Stimulated activated CD4-positive, alpha-beta T cell treated with anti-CD3 and anti-CD28 coated beads, Interleukin-2, amount 100 ng/mL, for 4 hours (primary cell): Measurements from ENCODE around the gene TMEM256.
A peak's percentile ranks its signal among the peaks of the same experiment; 100 is the strongest.

Experiments
- DNase-seq: peaks from one replicate; pipeline ENCODE4 v3.0.0-alpha.2; 2020; ENCODE audit warnings: low read depth

TMEM256 gene

DNA sequence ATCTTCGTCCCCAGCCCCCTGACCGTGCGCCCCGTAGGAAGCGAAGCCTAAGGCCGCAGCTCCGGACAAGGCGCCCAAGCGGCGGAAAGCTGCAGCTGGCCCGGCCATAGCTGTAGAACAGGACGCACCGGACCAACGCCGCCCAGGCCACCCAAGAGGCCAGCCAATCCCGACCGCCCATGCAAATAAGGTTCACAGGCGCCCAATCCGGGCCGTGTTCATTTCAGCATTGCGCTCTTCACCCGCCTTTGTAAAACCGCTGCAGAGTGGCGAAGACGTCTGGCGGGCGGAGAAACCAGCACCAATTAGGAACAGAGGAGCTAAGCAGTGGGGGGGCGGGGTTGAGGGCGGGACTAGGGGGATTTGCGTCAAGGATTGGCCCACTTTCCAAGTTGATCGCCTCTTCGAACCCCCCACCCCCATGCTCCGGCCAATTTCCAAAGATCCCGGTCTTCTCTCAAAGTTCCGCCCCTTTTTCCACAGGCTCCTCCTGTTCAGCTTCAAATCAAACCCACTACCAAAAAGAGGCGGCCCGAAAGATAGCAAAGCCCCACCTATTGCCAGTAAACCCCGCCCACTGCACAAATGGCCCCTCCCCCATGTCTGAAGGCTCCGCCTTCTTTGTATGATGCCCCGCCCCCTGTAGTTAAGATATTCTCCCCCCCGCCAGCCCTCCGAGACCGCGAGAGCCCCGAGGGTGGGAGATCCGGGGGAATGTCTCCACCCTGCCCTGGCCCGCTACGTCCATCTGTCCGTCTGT is at the start of gene TMEM256:
TSS of gene TMEM256 (minus strand) at position 121 of the 760 bp plus-strand sequence. CDS start at position 108, 13 bp downstream.
- DNase-seq, result peak; percentile 91

DNA sequence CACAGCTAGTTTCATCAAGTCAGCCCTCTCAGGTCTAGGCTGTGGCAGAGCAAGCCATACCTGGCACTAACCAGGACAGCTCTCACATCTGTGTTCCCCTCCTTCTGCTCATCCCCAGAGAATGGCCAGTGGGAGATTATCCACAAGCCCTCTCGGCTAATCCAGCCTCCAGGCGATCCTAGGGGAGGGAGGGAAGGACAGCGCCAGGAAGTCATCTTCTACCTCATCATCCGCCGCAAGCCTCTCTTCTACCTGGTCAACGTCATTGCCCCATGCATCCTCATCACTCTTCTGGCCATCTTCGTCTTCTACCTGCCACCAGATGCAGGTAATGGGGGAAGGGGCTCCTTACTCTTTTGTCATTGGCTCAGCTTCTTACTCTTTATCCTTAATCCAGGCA is 44.6 kb upstream of the TMEM256 start:
- DNase-seq, result no peak

DNA sequence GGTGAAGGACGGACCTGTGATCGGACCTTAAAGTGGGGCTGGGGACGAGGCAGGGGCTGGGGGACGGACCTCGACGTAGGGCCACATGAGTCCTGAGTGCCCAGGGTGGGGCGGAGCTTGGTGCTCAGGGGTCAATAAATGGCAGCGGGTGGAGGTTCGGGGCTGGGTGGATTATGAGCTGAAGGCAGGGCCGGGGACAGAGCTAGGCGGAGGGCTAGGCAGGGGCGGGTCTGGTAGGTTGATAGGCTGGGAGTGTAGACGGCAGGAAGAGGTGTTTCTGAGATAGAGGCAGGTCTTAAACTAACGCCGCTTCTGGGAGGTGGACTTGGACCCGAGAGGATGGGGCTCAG is 41.7 kb upstream of the TMEM256 start:
- DNase-seq, result no peak

DNA sequence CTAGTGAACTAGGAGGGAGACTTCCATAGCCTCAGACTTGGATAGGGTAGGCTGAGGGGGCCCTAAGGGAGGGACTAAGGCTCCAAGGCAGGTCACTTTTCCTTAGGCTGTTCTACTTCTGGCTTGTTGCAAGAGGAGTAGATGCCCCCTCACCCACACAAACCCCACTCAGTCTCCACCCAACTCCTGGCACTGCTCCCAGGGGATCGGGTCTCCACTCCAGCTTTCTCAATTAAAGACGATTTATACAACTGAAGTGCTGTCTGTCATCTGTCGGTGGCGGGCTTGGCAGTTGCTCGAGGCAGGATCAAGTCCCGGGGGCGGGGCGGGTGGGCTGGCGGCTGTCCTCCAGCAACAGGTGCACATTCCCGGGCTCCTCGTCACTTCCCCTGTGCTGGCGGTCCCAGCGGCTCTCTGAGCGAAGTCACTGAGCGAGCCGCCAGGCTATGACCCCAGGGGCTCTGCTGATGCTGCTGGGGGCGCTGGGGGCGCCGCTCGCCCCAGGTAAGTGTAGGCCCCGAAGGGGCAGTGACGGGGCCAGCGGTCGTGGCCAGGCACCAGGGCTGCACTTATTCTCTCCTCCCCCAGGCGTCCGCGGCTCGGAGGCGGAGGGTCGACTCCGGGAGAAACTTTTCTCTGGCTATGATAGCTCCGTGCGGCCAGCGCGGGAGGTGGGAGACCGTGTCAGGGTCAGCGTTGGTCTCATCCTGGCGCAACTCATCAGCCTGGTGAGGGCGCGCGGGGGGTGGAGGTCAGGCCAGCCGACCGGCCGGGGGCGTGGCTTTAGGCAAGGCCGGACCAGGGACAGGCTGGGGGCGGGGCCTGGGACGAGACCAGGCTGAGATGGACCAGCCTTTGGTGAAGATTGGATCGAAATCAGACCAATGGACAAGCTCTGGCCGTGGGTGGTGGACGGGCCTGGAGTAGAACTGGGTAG is 41.1 kb upstream of the TMEM256 start, which contains the start of gene CHRNB1:
TSS of gene CHRNB1 (plus strand) at position 380 of the 937 bp plus-strand sequence. CDS start at position 447, 67 bp downstream.
- DNase-seq, result no peak

DNA sequence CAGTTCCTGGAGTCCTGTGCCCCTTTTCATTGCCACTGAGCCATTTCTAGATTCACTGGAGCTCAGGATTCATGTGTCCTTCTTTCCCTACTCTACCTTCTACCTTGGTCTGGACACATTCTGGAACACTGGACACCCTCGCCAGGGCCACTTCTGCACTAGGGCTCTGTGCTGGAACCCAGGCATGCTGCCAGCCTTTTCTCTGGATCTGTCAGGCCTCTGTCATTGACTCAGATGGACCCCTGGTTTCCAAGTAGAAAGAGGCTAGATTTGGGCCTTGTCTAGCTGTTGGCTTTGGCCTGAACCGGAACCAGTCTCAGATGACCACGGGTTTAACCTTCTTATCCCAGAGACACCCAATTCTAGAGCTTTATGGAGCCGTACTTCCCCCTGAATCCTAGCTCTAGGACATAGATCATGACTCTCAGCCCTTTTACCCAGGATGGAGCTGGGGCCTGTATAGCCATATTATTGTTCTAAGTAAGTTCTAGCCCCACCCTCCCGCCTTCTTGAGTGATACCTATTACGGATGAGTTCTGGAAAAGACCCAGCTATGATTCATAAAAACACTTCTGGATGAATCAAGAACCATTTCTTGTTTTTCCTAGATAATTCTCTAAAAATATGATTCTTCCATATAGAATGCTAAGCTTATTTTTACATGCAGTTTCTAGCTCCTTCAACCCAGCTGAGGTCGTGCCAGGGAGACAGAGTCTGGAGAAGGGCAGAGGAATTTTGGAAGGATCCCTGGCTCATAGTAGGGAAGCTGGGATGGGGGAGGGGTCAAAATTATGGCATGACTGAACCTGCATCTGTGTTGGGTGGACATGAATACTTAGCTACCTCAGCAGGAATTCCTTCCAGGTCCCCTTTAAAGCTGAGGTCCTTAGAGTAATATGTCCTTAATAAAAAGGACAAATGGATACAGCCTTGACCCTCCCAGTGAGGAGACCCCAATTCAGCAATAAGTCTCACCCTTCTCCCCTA is 39.9 kb upstream of the TMEM256 start:
- DNase-seq, result no peak

DNA sequence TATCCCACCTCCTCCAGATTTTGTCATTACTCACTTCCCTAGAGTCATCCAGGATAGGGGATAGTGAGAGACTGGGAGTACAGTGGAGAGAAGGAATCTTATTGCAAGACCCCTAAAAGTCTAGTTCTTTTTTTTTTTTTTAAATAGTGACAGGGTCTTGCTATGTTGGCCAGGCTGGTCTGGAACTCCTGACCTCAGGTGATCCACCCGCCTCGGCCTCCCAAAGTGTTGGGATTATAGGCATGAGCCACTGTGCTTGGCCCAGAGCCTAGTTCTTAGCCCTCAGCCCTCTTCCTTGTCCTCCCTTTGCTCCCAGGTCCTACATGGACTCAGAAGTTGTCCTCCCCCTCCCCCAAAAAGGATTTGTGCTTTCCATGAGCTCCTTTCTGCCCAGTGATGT is 38.2 kb upstream of the TMEM256 start:
- DNase-seq, result no peak

DNA sequence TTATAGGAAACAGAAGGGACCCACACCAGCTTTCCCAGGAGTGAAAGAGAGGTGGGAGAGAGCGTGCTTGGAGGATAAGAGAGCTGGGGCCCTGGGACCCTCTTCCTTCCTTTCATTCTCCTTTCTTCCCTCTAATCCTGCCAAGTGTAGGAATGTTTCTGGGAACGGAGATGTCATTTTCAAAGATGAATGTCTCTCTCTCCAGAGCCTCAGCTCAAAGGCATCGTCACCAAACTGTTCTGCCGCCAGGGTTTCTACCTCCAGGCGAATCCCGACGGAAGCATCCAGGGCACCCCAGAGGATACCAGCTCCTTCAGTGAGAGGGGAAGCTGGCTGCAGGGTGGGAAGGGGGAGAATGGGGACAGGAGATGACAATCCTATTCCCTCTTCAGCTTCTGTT is 37.4 kb upstream of the TMEM256 start:
- DNase-seq, result no peak

DNA sequence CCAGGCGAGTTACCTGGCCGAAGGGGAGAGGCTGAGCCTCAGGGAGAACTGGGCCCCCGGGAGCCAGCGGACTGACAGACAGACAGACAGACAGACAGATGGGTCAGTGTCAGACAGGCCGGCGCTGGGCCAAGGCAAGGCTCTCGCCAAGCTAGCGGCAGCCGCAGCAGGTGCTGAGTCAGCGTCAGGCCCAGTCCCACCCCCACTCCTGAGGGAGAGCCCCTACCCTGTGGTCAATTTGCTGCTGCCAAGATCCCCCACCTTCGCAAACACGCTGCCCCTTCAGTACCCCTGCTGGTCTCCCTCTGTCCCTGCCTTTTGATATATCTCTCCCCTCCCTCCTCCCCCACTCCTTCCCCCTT is 36.9 kb upstream of the TMEM256 start:
- DNase-seq, result no peak

DNA sequence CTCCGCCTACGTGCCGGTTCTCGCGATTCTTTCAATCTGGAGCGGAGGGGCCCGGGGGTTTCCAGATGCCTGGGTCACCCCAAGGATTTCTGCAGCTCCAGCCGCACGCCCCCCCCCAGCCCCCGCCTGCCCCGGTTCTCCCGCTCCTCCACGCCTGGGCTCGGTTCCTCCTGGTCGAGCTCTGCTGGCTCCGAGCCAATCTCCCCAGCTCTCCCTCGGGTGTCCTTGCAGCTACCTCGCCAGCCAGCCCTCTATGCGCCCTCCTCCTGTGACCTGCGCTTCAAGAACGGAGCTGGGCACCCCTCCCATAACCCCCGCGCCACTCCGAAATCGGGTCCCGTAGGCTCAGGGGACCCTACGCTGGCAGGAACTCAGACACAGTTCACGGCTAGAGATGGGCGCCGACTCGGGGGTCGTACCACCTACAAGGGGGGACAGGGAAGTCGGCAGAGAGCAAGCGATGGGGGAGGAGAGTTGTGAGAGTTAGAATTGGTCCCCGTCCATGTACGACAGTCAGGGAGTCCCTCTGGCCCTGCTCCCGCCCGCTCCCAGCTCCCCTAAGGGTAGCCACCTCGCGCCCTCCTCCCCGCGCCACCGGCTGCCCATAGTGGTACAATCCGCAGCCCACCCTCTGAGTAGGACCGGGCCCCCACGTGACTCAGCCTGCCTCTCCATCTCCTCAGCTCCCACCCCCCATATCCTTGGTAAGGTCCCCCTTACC is 36.4 kb upstream of the TMEM256 start:
- peak; percentile 22 for DNase-seq

DNA sequence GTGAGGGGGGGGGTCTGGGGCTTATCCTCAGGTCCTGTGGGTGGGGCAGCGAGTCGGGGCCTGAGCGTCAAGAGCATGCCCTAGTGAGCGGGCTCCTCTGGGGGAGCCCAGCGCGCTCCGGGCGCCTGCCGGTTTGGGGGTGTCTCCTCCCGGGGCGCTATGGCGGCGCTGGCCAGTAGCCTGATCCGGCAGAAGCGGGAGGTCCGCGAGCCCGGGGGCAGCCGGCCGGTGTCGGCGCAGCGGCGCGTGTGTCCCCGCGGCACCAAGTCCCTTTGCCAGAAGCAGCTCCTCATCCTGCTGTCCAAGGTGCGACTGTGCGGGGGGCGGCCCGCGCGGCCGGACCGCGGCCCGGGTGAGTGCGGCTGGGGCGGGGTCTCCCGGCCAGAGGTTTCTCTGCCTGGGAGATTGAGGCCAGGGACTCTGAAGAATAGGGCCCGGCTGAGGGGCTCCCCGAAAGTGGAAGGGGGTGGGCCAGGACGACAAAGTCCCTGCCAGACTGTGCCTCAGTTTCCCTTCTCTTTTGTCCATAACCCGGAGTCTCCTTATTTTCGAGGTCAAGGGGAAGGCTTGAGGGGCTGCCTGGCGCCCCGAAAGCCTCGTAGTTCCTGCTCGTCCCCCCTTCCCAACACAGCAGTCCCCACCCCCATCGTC is 35.7 kb upstream of the TMEM256 start, which contains the start of gene FGF11:
TSS of gene FGF11 (plus strand) at position 51 of the 651 bp plus-strand sequence. CDS start at position 160, 109 bp downstream.
- no peak for DNase-seq

DNA sequence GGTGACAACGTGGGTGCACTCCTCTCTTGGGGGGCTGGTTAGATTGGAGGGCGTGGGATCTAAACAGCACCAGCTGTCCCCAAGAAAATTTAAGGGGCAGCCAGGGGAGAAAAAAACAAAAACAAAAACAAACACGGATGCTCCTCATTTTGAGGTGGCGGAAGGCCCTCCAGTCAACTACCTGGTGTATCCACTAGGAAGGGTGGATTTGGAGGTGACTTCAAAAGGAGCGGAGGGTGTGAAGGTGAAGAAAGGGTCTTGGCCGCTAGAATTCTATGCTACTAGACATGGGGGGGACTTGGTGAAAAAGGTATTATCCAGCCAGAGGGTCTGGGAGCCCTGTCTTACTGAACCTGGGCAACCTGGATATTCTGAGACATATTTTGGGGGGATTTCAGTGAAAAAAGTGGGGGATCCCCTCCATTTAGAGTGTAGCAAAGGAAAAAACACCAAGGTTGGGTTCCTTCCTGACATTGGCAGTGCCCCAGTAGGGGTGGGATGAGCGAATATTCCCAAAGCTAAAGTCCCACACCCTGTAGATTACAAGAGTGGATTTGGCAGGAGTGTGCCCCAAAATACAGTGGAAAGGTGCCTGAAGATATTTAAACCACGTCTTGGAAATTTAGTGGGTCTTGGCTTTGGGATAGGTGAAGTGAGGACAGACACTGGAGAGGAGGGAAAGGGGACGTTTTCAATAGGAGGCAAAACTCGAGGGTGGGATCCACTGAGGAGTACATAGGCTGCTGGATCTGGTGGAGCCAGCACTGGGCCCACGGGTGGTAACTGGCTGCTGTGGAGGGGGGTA is 35.0 kb upstream of the TMEM256 start:
- DNase-seq, result no peak

DNA sequence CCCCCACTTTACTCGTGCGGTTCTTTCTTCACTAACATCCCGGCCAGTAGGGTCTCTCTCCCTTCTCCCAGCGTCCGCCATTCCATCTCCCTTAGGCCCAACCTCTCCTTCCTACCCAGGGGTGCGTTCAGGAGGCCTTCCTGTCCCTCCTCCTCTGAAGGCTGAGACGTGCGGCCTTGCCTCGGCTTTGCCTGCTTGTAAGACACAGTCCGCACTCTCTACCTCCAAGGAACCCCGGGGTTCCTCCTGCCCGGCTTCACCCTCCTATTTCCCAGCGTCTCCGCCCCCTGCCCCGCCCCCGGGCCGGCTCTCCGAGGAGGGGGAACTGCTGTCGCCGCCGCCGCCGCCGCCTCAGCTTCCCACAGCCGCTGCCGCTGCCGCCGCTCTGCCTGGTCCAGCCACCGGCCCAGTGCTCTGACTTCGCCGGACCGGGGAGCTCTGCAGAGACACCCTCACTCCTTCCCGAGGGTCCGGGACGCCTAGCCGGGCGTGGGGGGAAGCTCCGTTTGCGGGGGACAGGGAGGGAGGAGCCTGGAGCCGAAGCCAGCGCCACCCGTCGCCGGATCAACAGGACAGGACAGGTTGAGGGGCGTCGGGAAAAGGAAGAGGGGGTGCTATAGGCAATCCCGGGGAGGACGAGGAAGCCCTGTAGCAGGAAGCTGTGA is 34.2 kb upstream of the TMEM256 start:
- DNase-seq, result peak; percentile 57

DNA sequence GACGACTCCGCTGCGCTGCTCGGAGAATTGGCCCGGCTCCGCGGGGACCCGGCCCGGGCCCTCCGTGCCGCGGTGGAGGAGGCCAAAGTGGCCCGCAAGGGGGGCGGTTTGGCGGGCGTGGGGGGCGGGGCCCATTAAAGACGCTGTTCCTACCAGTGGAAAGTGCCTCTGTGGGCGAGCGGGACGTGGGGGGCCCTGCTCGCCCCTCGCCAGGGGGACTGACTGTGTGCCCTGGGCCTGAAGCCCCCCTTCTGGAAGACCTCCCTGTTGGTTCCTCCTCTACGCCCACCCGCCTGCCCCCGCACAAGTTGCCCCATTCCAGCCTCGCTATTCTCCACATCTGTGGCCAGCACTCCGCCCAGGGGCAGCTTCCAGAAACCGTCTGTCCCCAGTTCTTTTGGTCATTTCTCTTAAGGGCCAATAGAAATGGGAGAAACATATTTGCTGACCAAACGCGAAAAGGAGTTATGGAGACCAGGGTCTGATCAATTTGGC is 33.5 kb upstream of the TMEM256 start:
- DNase-seq, result no peak

DNA sequence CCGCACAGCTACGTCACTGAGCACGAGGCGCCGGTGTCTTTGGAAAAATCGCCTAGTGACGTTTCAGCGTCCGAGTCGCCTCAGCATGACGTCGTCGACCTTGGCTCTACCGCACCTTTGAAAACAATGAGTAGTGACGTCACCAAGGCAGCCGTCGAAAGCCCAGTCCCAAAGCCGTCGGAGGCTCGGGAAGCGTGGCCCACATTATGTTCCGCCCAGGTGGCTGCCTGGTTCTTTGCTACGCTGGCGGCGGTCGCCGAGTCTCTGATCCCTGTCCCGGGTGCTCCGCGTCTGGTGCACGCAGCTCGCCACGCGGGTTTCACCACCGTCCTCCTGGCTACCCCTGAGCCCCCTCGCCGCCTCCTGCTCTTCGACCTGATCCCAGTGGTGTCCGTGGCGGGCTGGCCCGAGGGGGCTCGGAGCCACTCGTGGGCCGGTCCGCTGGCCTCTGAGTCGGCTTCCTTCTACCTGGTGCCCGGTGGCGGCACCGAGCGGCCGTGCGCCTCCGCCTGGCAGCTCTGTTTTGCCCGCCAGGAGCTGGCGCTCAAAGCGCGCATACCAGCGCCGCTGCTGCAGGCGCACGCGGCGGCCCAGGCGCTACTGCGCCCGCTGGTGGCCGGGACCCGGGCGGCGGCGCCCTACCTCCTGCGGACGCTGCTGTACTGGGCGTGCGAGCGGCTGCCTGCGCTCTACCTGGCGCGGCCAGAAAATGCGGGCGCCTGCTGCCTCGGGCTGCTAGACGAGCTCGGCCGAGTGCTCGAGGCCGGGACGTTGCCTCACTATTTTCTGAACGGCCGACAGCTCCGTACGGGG is 32.9 kb upstream of the TMEM256 start:
- DNase-seq, result peak; percentile 72

DNA sequence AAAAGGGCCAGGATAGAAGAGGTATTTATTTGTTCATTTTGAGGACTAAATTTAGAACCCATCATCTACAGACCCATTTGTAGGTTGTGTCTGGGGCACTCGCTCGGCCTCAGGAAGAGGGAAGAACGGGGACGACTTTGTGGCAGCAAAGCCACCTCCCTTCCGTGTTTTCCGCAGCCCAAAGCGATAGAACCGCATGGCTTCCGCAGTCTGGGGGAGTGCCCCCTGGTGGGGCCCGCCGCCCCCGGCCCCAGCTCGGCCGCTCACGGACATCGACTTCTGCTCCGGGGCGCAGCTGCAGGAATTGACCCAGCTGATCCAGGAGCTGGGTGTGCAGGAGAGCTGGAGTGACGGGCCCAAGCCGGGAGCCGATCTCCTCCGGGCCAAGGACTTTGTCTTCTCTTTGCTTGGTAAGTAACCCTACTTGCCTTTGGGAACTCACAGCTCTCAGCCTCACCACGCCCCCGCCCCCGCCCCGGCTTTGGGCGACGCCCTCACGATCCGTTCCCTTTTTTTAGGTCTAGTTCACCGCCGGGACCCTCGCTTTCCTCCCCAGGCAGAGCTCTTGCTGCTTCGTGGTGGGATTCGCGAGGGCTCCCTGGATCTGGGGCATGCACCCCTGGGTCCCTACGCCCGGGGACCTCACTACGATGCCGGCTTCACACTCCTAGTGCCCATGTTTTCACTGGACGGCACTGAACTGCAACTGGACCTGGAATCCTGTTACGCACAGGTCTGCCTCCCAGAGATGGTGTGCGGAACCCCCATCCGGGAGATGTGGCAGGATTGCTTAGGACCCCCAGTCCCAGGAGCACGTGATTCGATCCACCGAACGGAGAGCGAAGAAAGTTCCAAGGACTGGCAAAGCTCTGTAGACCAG is 32.0 kb upstream of the TMEM256 start:
- DNase-seq, result peak; percentile 35

DNA sequence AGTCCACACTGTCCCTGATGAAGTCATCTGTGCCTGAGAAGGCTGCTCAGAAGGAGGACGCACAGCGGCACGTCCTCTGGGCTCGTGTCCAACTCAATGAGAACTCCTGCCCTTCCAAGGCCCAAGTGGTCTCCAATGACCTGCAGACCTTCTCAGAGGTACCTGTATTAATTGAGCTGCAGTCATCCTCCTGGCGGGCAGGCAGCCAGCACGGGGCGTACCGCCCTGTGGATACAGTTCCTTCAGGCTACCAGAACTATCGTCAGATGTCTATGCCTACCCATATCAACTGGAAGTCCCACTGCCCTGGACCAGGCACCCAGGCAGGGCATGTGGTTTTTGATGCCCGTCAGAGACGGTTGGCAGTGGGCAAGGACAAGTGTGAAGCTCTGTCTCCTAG is 28.4 kb upstream of the TMEM256 start:
- DNase-seq, result no peak

DNA sequence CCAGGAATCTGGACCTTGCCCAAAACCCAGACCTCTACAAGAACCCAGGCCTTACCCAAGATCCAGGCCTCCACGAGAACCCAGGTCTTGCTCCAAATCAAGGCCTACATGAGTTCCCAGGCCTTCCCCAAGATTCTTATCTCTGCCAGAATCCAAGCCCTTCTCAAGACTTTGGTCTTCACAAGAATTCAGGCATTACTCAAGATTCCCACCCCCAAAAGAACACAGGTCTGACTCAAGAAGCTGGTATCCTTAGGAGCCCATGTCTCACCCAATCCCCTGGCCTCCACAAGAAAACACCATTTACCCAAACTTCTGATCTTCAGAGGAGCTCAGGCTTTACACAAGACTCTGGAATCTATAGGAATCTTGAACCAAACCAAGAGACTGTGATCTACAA is 27.3 kb upstream of the TMEM256 start:
- no peak for DNase-seq
